Type B pancreatic cell (in vitro differentiated cells): ENCODE data around the gene KIF3B. TPM values are rescaled to one million over a fixed set of nuclear protein-coding genes. Genes with fewer than 3 reads are reported as not detected.
"Not testable (repeated sequence)": the region's sequence is repeated elsewhere in the genome, so short reads cannot be mapped to it uniquely, and the experiment has no call there.

ENCODE experiments used
- DNase-seq: peaks from one replicate; pipeline ENCODE4 v3.0.0; 2021; ENCODE audit warnings: mixed read lengths; ENCODE audit not compliant: unreplicated experiment; ENCODE audit errors: extremely low spot score
- H3K27ac Mint-ChIP-seq: 2 replicates; pipeline ENCODE4 v1.8.0; 2021; ENCODE audit warnings: mild to moderate bottlenecking, mixed read lengths
- H3K27me3 Mint-ChIP-seq: 2 replicates; pipeline ENCODE4 v1.8.0; 2021; ENCODE audit warnings: mixed read lengths
- H3K36me3 Mint-ChIP-seq: 2 replicates; pipeline ENCODE4 v1.8.0; 2021; ENCODE audit warnings: mixed read lengths
- H3K4me1 Mint-ChIP-seq: one replicate; pipeline ENCODE4 v1.8.0; 2021; ENCODE audit warnings: mixed read lengths; ENCODE audit not compliant: unreplicated experiment
- H3K4me3 Mint-ChIP-seq: 2 replicates; pipeline ENCODE4 v1.8.0; 2021; ENCODE audit warnings: mild to moderate bottlenecking, mixed read lengths
- H3K9me3 Mint-ChIP-seq: 2 replicates; pipeline ENCODE4 v1.8.0; 2021; ENCODE audit warnings: mixed read lengths
- total RNA-seq: library from RNA; stranded (reverse); gene quantifications from 2 replicates; pipeline ENCODE4 v1.2.1, GENCODE V29; 2021; ENCODE audit warnings: low replicate concordance
- TF ChIP-seq, protein P1 (sequence below): fragments of 200-600 bp; sonication (generic); conservative IDR thresholded peaks from 2 replicates; pipeline ENCODE4 v1.5.0; 2021; ENCODE audit warnings: antibody characterized with exemption, mild to moderate bottlenecking

The KIF3B gene
- total RNA-seq, 1 donor from 2014 or later, result 41.2 TPM

DNA sequence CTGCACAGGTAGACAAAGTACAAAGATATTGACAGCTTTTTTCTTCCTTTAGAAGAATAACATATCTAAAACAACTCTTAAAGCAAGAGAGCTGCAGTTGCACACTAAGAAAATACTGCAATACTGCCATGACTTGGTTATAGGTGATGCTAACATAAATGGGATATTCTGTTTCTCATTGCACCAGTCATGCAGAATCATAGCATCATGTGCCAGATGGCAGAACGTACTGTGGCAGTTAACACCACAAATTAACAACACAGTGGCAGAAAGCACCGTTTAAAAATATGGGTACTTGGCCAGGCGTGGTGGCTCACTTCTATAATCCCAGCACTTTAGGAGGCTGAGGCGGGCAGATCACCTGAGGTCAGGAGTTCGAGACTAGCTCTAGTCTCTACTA, 88.1 kb downstream of the KIF3B start:
- Mint-ChIP-seq H3K27me3 (no peaks in the 10 kb centered on the region), H3K9me3 (no peaks in the 10 kb centered on the region), H3K4me1 (peaks cover 55% of the 10 kb centered on the region), H3K27ac (no peak overlapping the region), H3K4me3 (no peak overlapping the region), H3K36me3 (peaks cover 5% of the 10 kb centered on the region)
- DNase-seq, result no peak
- TF ChIP-seq, protein P1, sequence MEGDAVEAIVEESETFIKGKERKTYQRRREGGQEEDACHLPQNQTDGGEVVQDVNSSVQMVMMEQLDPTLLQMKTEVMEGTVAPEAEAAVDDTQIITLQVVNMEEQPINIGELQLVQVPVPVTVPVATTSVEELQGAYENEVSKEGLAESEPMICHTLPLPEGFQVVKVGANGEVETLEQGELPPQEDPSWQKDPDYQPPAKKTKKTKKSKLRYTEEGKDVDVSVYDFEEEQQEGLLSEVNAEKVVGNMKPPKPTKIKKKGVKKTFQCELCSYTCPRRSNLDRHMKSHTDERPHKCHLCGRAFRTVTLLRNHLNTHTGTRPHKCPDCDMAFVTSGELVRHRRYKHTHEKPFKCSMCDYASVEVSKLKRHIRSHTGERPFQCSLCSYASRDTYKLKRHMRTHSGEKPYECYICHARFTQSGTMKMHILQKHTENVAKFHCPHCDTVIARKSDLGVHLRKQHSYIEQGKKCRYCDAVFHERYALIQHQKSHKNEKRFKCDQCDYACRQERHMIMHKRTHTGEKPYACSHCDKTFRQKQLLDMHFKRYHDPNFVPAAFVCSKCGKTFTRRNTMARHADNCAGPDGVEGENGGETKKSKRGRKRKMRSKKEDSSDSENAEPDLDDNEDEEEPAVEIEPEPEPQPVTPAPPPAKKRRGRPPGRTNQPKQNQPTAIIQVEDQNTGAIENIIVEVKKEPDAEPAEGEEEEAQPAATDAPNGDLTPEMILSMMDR, result no peak

DNA sequence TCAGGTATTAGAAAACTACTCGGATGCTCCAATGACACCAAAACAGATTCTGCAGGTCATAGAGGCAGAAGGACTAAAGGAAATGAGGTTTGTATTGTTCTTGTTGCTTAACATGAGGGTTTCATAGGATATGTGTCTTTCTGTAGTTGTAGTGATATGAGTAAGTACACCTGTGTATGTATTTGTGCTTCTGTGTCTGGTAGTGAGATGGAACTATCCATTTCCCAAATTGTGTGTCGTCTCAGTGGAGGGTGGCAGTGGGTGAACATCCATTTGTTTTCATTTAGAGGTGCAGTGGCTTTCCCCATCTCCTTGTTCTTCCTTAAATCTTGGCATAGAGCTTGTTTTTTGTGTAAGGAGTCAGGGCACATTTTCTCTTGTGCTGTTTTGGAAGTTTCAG, 88.9 kb downstream of the KIF3B start:
- no peaks in the 10 kb centered on the region for H3K9me3 Mint-ChIP-seq
- peaks cover 53% of the 10 kb centered on the region for H3K4me1 Mint-ChIP-seq
- no peak overlapping the region for H3K4me3 Mint-ChIP-seq
- H3K36me3 Mint-ChIP-seq, result peaks cover 7% of the 10 kb centered on the region
- H3K27ac Mint-ChIP-seq, result no peak overlapping the region
- TF ChIP-seq, protein P1, result no peak
- H3K27me3 Mint-ChIP-seq, result no peaks in the 10 kb centered on the region
- DNase-seq, result no peak

DNA sequence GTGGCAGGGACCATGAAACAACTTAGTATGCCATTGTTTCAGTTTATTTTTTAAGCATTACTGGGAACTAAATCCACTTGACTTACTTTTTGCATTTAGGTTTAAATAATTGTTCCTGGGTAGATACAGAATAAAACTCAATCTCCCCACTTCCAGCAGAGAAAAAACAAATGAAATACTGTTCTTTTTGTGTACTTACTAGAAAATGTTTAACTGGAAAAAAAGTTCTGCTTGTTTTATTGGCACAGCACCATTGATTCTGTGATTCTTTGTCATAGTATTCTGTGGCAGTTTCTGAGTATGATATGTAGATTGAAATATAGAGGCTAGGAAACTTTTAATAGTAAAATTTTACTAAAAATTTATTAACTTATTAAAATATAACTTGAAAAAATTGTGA, 90.9 kb downstream of the KIF3B start:
- Mint-ChIP-seq H3K4me3 (peak overlapping the region; percentile 4), H3K27me3 (no peaks in the 10 kb centered on the region), H3K27ac (peak overlapping the region; percentile 21), H3K9me3 (no peaks in the 10 kb centered on the region), H3K36me3 (peaks cover 15% of the 10 kb centered on the region), H3K4me1 (peaks cover 42% of the 10 kb centered on the region)
- TF ChIP-seq, protein P1, result no peak
- no peak for DNase-seq

DNA sequence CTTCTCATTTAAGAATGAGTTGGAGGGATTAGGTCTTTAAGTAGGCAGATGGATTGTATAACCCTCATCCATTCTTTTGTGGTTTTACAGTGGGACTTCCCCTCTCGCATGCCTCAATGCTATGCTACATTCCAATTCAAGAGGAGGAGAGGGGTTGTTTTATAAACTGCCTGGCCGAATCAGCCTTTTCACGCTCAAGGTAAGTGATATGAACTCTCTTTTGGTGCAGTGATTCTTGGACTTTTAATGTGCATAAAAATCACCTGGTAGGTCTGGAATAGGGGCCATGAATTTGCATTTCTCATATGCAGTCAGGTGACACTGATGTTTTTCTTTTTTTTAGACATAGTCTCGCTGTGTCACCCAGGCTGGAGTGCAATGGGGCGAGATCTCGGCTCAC, 91.5 kb downstream of the KIF3B start:
- Mint-ChIP-seq H3K27ac (no peak overlapping the region), H3K27me3 (no peaks in the 10 kb centered on the region), H3K36me3 (peaks cover 15% of the 10 kb centered on the region), H3K9me3 (no peaks in the 10 kb centered on the region), H3K4me1 (peaks cover 37% of the 10 kb centered on the region), H3K4me3 (peak overlapping the region; percentile 10)
- TF ChIP-seq, protein P1, result no peak
- DNase-seq, result no peak

DNA sequence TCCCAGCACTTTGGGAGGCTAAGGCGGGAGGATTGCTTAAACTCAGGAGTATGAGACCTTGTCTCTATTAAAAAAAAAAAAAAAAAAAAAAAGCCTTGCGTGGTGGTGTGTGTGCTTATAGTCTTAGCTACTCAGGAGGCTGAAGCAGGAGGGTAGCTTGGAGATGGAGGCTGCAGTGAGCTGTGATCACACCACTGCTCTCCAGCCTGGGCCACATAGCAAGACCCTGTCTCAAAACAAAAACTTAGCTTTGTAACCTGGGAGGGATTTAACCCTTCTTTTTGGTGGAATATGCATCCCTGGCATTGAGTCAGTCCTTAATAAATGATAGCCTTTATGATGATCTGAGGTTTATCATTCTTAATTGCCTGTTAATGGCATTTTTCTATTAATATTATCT, 93.4 kb downstream of the KIF3B start:
- H3K4me1 Mint-ChIP-seq, result peaks cover 24% of the 10 kb centered on the region
- no peaks in the 10 kb centered on the region for H3K9me3 Mint-ChIP-seq
- H3K36me3 Mint-ChIP-seq, result peaks cover 15% of the 10 kb centered on the region
- no peak for DNase-seq
- H3K27me3 Mint-ChIP-seq, result no peaks in the 10 kb centered on the region
- TF ChIP-seq, protein P1, result no peak
- no peak overlapping the region for H3K4me3 Mint-ChIP-seq
- no peak overlapping the region for H3K27ac Mint-ChIP-seq

DNA sequence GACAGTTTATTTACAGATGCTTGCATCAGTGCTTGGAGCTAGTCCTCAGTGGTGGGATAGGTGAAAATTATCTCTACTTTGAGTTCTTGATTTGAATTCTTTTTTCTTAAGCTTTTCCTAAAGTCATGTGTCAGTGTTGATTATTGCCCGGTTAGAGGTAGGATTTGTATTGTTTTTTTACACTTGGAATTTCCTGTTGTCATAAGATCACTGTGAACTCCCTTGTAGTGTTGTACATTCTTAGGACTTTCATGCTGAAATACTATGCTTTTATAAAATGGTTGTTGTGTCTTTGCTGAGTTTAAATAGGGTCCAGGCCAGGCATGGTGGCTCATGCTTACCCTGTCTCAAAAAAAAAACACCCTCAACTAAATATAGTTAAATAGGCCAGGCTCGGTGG, 101.0 kb downstream of the KIF3B start:
- no peaks in the 10 kb centered on the region for H3K9me3 Mint-ChIP-seq
- H3K27me3 Mint-ChIP-seq, result no peaks in the 10 kb centered on the region
- no peak overlapping the region for H3K27ac Mint-ChIP-seq
- H3K36me3 Mint-ChIP-seq, result peaks cover 13% of the 10 kb centered on the region
- no peak for DNase-seq
- no peak overlapping the region for H3K4me3 Mint-ChIP-seq
- TF ChIP-seq, protein P1, result no peak
- H3K4me1 Mint-ChIP-seq, result peaks cover under 1% of the 10 kb centered on the region

DNA sequence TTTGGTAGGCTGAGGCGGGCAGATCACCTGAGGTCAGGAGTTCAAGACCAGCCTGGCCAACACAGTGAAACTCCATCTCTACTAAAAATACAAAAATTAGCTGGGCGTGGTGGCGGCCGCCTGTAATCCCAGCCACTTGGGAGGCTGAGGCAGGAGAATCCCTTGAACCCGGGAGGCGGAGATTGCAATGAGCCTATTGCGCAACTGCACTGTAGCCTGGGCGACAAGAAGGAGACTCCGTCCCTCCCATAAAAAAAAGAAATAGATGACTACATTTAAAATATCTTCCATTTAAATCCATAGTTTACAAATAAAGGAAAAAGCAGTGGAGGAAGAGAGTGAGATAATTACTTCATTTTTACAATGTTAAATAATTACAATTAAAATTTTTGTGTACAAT, 102.6 kb downstream of the KIF3B start:
- H3K9me3 Mint-ChIP-seq, DNase-seq, H3K27ac Mint-ChIP-seq, H3K4me3 Mint-ChIP-seq, H3K27me3 Mint-ChIP-seq: not testable (repeated sequence)
- peaks cover 18% of the 10 kb centered on the region for H3K36me3 Mint-ChIP-seq
- peaks cover 13% of the 10 kb centered on the region for H3K4me1 Mint-ChIP-seq
